OCI-LY7 (cell line): ENCODE results near the gene KIF1A.
"Not testable (repeated sequence)": the region's sequence is repeated elsewhere in the genome, so short reads cannot be mapped to it uniquely, and the experiment has no call there.

ENCODE experiments used
- CTCF ChIP-seq: fragments of 200-600 bp; sonication (generic); conservative IDR thresholded peaks from 2 replicates; pipeline ENCODE4 v1.5.1; 2014; ENCODE audit warnings: mild to moderate bottlenecking, antibody characterized with exemption, low read length, moderate library complexity, mixed read lengths
- EZH2phosphoT487 ChIP-seq: fragments of 200-600 bp; sonication (generic); IDR thresholded peaks from 2 replicates; pipeline ENCODE4 v1.6.1; 2018; ENCODE audit warnings: low read depth, borderline replicate concordance, mild to moderate bottlenecking, mixed run types, antibody characterized with exemption, low read length, moderate library complexity, mixed read lengths

- TF ChIP-seq CTCF, EZH2phosphoT487: not testable (repeated sequence)
Measured at GRCh38 chr2:240695593-240695992, 124.4 kb downstream of the KIF1A start.
